B cell (primary cell): Measurements from ENCODE around the gene BMP6.

ENCODE experiments used
- CTCF ChIP-seq: fragments of 200-600 bp; IDR thresholded peaks from one replicate; pipeline ENCODE4 v1.8.0; 2022; ENCODE audit warnings: antibody characterized with exemption, mild to moderate bottlenecking
- EZH2 ChIP-seq: IDR thresholded peaks from 2 replicates; pipeline ENCODE4 v1.6.1; 2012; ENCODE audit warnings: borderline replicate concordance, low read depth, mild to moderate bottlenecking, moderate library complexity, low read length; ENCODE audit not compliant: insufficient read depth, poor library complexity, severe bottlenecking

GRCh38 chr6:7879579-7879978 is 153.7 kb downstream of the BMP6 start:
- TF ChIP-seq CTCF (no peak), EZH2 (no peak)
